MM.1S (cell line): ENCODE results near the gene SLC35F1.
"Not testable (repeated sequence)": the region's sequence is repeated elsewhere in the genome, so short reads cannot be mapped to it uniquely, and the experiment has no call there.

Experiments used
- DNase-seq: peaks from one replicate; pipeline ENCODE4 v3.0.0-alpha.2; 2015
- H2AFZ ChIP-seq: fragments of 300-600 bp; sonication (generic); 2 replicates; pipeline ENCODE4 v1.6.0; 2016; ENCODE audit warnings: antibody characterized with exemption, low read length
- H3F3A ChIP-seq: fragments of 300-600 bp; sonication (generic); 2 replicates; pipeline ENCODE4 v1.6.1; 2016; ENCODE audit warnings: mild to moderate bottlenecking, antibody characterized with exemption, low read length, moderate library complexity, mixed read lengths; ENCODE audit not compliant: insufficient read depth
- H3K27ac ChIP-seq: fragments of 300-600 bp; sonication (generic); 2 replicates; pipeline ENCODE4 v1.5.1; 2016; ENCODE audit warnings: mild to moderate bottlenecking, low read length
- H3K27me3 ChIP-seq: fragments of 300-600 bp; sonication (generic); replicated peaks from 2 replicates; pipeline ENCODE4 v1.6.0; 2016; ENCODE audit warnings: low read length; ENCODE audit not compliant: insufficient read depth
- H3K36me3 ChIP-seq: fragments of 300-600 bp; sonication (generic); replicated peaks from 2 replicates; pipeline ENCODE4 v1.6.1; 2016; ENCODE audit warnings: mild to moderate bottlenecking, low read length, mixed read lengths; ENCODE audit not compliant: insufficient read depth
- H3K4me1 ChIP-seq: fragments of 300-600 bp; sonication (generic); 2 replicates; pipeline ENCODE4 v1.6.1; 2016; ENCODE audit warnings: low read length, mixed read lengths
- H3K4me2 ChIP-seq: fragments of 300-600 bp; sonication (generic); 2 replicates; pipeline ENCODE4 v1.6.0; 2016; ENCODE audit warnings: low read depth, low read length
- H3K4me3 ChIP-seq: fragments of 300-600 bp; sonication (generic); 2 replicates; pipeline ENCODE4 v1.5.1; 2016; ENCODE audit warnings: low read length, mixed read lengths
- H3K79me2 ChIP-seq: fragments of 300-600 bp; sonication (generic); 2 replicates; pipeline ENCODE4 v1.6.1; 2016; ENCODE audit warnings: mixed run types, low read length, mixed read lengths
- H3K9ac ChIP-seq: fragments of 300-600 bp; sonication (generic); 2 replicates; pipeline ENCODE4 v1.6.1; 2016; ENCODE audit warnings: low read length, mixed read lengths
- H3K9me2 ChIP-seq: fragments of 300-600 bp; sonication (generic); replicated peaks from 2 replicates; pipeline ENCODE4 v1.6.1; 2016; ENCODE audit warnings: mild to moderate bottlenecking, low read length, mixed read lengths; ENCODE audit not compliant: insufficient read depth
- H3K9me3 ChIP-seq: fragments of 300-600 bp; sonication (generic); replicated peaks from 2 replicates; pipeline ENCODE4 v1.6.1; 2016; ENCODE audit warnings: mild to moderate bottlenecking, low read length, mixed read lengths; ENCODE audit not compliant: insufficient read depth
- H4K20me1 ChIP-seq: fragments of 300-600 bp; sonication (generic); 2 replicates; pipeline ENCODE4 v1.6.1; 2016; ENCODE audit warnings: mild to moderate bottlenecking, low read length, moderate library complexity, mixed read lengths; ENCODE audit not compliant: insufficient read depth
- EZH2 ChIP-seq: fragments of 300-600 bp; sonication (generic); optimal IDR thresholded peaks from 2 replicates; pipeline ENCODE3; 2017; ENCODE audit warnings: low read depth, mild to moderate bottlenecking, antibody characterized with exemption, low read length, mixed read lengths
- EZH2phosphoT487 ChIP-seq: fragments of 300-600 bp; sonication (generic); IDR thresholded peaks from 2 replicates; pipeline ENCODE4 v1.6.1; 2018; ENCODE audit warnings: antibody characterized with exemption, low read length
- TF ChIP-seq, protein P1 (sequence below): fragments of 300-600 bp; sonication (generic); IDR thresholded peaks from 2 replicates; pipeline ENCODE4 v1.5.1; 2016; ENCODE audit warnings: antibody characterized with exemption, low read length, mixed read lengths

SLC35F1 gene

DNA sequence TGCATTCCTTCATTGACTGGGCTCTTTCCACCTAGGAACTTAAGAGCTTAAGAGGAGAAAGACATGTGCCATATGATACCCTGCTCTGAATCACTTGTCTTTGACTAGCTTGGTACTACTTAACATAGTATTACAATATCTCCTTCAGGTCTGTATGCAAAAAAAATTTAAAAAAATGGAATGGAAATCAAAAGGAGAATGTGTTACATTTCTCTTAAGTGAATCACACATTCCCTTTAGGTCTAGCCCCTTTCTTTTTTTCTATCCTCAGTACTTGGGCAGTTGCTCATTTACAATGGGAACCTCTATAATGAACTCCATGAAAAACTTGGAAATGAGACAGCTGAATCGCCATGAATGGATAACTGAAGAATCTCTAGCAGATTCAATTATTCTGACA, 53.8 kb downstream of the SLC35F1 start:
- Histone ChIP-seq H3K9ac (no peak overlapping the region), H3K27ac (no peak overlapping the region), H3K9me2 (no peaks in the 10 kb centered on the region), H3K4me1 (peaks cover 5% of the 10 kb centered on the region; the same call in 1 of the 2 replicates), H3F3A (no peaks in the 10 kb centered on the region), H3K79me2 (no peaks in the 10 kb centered on the region), H2AFZ (no peak overlapping the region), H3K27me3 (no peaks in the 10 kb centered on the region), H3K4me3 (no peak overlapping the region), H4K20me1 (no peaks in the 10 kb centered on the region), H3K36me3 (no peaks in the 10 kb centered on the region), H3K4me2 (no peak overlapping the region), H3K9me3 (no peaks in the 10 kb centered on the region)
- DNase-seq, result no peak
- no peak for TF ChIP-seq EZH2
- no peak for TF ChIP-seq EZH2phosphoT487
- TF ChIP-seq, protein P1, sequence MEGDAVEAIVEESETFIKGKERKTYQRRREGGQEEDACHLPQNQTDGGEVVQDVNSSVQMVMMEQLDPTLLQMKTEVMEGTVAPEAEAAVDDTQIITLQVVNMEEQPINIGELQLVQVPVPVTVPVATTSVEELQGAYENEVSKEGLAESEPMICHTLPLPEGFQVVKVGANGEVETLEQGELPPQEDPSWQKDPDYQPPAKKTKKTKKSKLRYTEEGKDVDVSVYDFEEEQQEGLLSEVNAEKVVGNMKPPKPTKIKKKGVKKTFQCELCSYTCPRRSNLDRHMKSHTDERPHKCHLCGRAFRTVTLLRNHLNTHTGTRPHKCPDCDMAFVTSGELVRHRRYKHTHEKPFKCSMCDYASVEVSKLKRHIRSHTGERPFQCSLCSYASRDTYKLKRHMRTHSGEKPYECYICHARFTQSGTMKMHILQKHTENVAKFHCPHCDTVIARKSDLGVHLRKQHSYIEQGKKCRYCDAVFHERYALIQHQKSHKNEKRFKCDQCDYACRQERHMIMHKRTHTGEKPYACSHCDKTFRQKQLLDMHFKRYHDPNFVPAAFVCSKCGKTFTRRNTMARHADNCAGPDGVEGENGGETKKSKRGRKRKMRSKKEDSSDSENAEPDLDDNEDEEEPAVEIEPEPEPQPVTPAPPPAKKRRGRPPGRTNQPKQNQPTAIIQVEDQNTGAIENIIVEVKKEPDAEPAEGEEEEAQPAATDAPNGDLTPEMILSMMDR, result no peak

DNA sequence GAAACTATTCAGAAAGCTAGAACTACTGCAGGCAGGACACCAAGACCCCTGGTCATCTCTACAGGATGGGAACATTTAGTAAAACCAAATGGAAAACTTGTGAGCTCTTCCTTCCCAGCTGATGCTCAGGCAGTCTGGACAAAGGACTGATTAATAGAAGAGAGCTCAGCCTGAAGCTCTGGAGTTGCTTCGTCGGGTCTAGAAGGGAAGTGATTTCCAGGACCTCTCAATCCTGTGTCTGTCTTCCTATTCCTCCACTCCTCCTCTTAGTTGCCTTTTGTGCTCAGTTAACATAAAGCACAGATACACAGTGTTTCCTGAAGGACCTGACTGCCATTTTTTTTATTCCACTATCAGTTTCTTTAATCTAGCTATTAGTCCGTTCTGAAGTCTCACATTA, 54.2 kb downstream of the SLC35F1 start:
- no peak overlapping the region for H3K27ac ChIP-seq

DNA sequence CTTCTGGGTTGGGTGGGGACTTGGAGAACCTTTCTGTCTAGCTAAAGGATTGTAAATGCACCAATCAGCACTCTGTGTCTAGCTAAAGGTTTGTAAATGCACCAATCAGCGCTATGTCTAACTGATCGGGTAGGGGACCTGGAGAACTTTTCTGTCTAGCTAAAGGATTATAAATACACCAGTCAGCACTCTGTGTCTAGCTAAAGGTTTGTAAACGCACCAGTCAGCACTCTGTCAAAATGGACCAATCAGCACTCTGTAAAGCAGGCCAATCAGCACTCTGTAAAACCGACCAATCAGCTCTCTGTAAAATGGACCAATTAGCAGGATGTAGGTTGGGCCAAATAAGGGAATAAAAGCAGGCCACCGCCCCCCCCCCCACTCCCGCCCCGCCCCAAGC, 58.7 kb downstream of the SLC35F1 start:
- not testable (repeated sequence) for H3K9me3 ChIP-seq

More for the DNA sequence above, 54.2 kb downstream of the SLC35F1 start:
- no peaks in the 10 kb centered on the region for H3K79me2 ChIP-seq
- H3K9ac ChIP-seq, result no peak overlapping the region
- H3K4me2 ChIP-seq, result no peak overlapping the region
- H3K9me2 ChIP-seq, result no peaks in the 10 kb centered on the region
- no peaks in the 10 kb centered on the region for H3K9me3 ChIP-seq
- no peak overlapping the region for H3K4me3 ChIP-seq
- H3K27me3 ChIP-seq, result no peaks in the 10 kb centered on the region
- no peaks in the 10 kb centered on the region for H4K20me1 ChIP-seq
- H2AFZ ChIP-seq, result no peak overlapping the region
- peaks cover under 1% of the 10 kb centered on the region; the same call in 1 of the 2 replicates for H3K4me1 ChIP-seq
- no peak for DNase-seq
- no peaks in the 10 kb centered on the region for H3F3A ChIP-seq
- no peak for TF ChIP-seq EZH2phosphoT487
- no peaks in the 10 kb centered on the region for H3K36me3 ChIP-seq

DNA sequence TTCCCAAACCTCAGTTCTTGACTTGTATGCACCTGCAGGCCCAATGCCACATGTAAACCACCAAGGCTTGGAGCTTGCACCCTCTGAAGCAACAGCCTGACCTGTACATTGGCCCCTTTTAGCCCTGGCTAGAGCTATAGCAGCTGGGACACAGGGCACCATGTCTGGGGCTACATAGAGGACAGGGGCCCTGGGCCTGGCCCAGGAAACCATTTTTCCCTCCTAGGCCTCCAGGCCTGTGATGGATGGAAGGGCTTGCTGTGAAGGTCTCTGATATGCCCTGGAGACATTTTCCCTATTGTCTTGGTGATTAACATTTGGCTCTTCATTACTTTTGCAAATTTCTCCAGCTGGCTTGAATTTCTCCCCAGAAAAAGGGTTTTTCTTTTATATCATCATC, 64.6 kb downstream of the SLC35F1 start:
- Histone ChIP-seq H3K4me1 (no peaks in the 10 kb centered on the region), H3K27ac (no peak overlapping the region), H4K20me1 (no peaks in the 10 kb centered on the region), H3K9me3 (no peaks in the 10 kb centered on the region), H3K27me3 (no peaks in the 10 kb centered on the region), H3K4me3 (no peak overlapping the region), H3K4me2 (no peak overlapping the region), H3K9ac (no peak overlapping the region), H3K79me2 (no peaks in the 10 kb centered on the region), H2AFZ (no peak overlapping the region), H3K9me2 (no peaks in the 10 kb centered on the region), H3F3A (no peaks in the 10 kb centered on the region), H3K36me3 (no peaks in the 10 kb centered on the region)
- no peak for DNase-seq
- TF ChIP-seq EZH2 (no peak), EZH2phosphoT487 (no peak)
- TF ChIP-seq, protein P1, result no peak

More for the DNA sequence above, 58.7 kb downstream of the SLC35F1 start:
- not testable (repeated sequence) for H3F3A ChIP-seq, H4K20me1 ChIP-seq, H3K4me3 ChIP-seq, H3K79me2 ChIP-seq, H2AFZ ChIP-seq, DNase-seq, H3K27ac ChIP-seq, H3K27me3 ChIP-seq, H3K9me2 ChIP-seq, H3K36me3 ChIP-seq, H3K9ac ChIP-seq, H3K4me2 ChIP-seq, H3K4me1 ChIP-seq
